GM19239 (cell line): ENCODE results near the gene SLC22A23.

Experiments
- DNase-seq: peaks from one replicate; pipeline ENCODE4 v3.0.0; 2011; ENCODE audit warnings: low spot score; ENCODE audit not compliant: insufficient read length
- FAIRE-seq: peaks from 2 replicates; lab custom pipeline; 2011; peaks lifted over from hg19 to GRCh38; lab: Jason Lieb, UNC

The SLC22A23 gene

DNA sequence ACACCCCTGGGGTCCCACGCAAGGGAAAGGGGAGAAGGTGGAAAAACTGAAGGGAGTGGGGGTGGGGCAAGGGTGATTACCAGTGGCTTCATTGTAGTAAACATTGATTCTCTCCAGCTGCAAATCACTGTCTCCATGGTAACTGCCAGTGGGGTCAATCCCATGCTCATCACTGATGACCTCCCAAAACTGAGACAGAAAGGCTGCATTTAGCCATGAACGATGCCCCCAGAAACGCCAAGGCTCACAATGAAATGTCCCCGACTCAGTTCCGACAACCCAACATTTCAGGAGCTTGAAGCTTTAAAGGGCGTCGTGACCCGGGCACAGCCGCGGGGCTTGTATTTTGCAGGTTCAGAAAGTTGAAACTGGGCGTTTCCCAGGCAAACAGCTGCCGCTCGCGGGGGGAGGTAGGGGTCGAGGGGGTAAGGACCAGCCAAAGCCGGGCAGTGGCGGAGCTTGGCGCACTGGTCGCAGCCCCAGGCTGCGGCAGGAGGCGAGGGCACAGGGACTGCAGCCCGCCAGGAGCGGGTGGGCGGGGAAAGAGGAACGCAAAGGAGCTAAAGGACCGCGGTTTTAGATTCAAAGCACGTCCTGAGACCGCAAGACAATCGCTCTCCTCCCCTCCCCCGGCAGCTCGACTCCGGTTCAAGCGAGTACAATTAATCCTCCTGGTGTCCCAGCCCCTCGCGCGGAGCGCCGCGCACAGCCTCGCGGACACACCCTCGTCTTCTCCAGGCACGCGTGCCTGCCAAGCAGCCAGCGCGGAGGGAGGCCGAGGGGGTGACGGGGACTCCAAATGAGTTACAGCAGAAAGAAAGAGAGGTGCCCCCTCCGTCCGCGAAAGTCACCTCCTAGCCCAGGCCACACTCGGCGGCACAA is 230.1 kb downstream of the SLC22A23 start:
- FAIRE-seq (no peak), DNase-seq (no peak)

DNA sequence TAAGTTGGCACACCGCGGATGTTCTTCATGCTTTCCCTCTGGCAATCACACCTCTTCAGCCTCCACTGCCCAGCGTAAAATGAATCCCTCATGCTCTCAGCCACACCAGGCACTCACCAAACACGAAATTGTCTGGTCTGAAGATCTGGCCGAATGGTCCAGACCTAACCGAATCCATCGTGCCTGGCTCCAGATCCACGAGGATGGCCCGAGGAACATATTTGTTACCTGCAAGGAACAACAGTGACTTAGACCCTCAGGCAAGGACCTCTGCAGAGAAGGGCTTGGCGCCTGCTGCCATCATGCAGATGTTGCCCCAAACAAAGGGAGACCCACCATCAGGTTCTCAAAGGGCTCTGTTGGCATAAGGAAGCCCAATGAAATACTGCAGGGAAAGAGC is 230.8 kb downstream of the SLC22A23 start:
- FAIRE-seq (no peak), DNase-seq (no peak)

DNA sequence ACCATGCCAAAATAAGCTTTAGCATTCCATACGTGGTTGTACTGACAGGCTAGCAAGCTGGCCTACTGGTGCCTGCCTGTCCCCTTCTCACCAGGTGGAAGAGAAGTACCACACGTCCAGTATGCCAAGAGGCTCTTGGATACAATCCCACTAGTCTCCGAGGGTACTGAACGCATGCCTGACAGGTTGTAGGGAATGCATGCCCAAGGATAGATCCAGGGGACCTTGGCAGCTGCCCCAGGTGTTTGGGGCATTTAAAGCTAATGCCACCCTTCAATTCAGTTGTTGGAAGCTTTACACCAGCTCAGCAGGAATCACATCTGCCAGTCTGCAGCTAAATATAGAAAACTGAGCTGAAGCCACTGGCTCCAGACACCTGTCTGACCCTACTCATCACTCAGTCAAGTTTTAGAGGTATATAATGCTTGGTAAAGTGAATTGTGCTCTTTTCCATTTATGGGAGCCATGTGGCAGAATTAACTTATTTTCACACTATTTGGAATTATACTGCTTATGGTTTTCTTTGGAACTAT is 234.3 kb downstream of the SLC22A23 start:
- DNase-seq (no peak), FAIRE-seq (no peak)

DNA sequence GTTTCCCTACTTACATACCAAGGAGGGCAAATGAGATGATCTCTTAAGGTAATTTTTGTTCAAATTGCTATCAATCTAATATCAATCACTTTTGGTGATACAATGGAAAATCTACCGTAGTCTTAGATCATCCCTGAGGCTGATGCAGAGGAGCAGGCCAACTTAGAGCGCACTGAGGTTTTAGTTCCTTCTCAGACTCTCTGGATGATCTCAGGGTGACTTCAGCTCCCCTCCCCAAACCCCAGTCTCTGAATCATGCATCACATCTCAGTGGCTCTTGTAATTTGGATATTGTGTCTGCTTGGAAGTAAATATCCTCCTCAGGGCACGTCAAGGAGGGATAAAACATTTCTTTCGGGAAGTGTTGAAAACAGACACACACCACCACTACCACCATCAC is 235.3 kb downstream of the SLC22A23 start:
- DNase-seq: no peak
- no peak for FAIRE-seq

DNA sequence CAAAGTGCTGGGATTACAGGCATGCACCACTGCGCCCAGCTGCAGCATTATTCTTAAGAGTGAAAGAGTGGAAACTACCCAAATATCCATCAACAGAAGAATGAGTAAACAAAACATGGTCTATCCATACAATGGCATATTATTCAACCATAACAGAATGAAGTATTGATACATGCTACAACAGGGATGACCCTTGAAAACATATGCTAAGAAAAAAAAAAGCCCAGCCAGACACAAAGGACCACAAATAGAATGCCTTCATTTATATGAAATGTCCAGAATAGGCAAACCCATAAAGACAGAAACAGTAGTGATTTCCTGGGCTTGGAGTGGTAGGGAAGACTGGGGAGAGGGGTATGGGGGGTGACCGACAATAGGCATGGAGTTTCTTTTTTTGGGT is 236.5 kb downstream of the SLC22A23 start:
- FAIRE-seq (no peak), DNase-seq (no peak)
